T1000 (cell line): Measurements from ENCODE around the gene AMN1.
"Not testable (repeated sequence)": the region's sequence is repeated elsewhere in the genome, so short reads cannot be mapped to it uniquely, and the experiment has no call there.

Experiments used
- DNase-seq: peaks from one replicate; lab custom pipeline; 2025; ENCODE audit warnings: mixed read lengths; lab: John Stamatoyannopoulos, UW

AMN1 gene

DNA sequence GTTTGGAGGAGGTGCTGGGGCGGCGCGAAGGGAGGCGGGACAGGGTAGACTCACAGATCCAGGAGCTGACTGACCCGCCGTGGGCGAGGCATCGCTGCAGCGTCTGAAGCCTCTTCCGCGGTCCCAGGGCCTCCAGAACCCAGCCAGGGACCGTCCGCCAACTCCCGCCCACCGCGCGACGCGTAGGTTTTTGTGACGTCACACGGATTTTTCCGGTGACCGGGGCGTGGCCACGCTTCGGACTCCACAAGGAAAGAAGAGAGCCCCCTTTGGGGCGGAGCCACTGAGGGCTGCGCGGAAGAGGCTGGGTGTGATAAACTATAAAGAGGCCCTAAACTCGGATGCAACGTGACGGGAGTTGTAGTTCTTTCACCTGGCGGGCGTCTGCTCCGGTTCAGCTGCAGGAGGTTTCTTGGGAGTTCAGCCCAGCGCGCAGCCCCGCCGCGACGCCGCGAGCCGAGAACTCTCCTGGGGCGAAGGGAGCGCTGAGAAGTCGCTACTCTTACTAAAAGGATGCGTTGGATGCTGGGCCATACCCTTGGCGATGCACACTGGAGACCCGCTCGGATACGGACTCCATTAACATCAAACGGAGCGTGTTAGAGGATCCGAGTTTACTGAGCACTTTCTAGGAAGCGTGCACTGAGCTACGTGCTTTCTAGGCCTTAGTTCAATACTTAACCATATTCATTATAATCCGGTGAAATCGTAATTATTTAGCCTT is at the start of gene AMN1:
Gene AMN1 (minus strand): TSS at position 105 of the 724 bp plus-strand sequence. CDS start 13 bp downstream, at position 92.
- peak; percentile 99 for DNase-seq

DNA sequence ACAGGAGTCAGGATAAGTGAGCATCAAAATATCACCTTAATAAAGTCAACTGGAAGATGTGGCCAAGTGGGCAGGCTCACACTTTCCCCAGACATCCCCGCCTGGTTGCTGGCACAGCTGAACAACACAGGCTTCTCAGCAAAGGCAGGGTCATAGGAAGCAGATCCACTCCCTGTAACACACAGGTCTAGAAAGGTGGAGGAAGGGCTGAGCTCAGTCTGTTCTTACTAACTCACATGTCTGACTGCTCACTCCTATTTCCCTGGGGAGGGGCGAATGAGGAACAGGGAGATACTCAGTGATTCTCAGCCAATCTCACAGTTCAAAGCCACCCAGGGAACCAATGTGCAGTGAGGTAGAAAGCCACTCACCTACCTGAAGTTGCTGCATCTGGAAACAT is 45.0 kb upstream of the AMN1 start:
- no peak for DNase-seq

DNA sequence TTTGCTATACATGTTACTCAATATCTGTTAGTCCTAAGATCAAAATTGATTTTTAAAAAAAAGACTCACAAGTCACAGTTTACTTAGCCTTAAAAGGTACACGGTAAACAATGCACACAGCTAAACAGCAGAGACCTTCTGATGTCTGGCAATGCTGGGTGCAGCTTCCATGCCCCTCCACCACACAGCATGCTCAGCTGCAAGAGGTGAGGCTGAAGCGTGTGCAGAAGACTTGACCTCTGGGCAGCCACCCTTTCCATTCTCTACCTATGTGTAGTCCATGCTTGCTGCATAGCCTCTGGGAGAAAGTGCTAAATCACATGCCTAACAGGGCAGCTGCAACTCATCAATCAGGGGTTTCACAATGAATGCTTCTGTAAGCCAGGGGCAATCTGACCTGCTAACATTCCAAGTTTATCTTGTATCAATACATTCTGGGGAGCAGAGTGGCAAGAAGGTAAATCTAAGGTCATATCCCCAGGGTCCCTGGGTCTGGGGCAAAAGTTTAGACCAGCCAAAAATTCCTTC is 44.5 kb upstream of the AMN1 start:
- no peak for DNase-seq

DNA sequence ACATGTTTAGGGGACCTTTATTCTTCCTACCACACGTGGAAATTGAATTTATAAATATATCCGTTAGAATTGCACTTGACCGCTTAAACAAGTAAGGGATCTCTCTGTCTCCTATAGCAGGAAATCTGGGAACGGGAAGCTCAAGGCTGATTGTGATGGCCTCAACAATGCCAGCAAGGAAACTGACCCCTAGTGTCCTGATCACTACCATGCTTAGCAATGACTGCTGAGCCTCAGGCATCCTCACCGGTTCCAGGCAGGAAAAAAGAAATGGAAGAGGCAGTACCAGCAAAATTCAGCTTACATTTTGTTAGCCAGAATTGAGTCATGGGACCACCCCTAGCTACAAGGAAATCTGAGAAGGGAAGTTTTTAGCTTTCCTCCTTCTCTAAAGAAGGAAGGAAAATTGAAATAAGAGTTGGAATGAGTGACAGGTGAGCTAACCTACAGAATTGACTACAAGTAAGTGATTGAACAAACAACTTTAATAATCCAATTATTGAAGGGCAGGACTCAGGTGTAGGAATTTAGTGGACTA is 43.9 kb upstream of the AMN1 start:
- DNase-seq = no peak

DNA sequence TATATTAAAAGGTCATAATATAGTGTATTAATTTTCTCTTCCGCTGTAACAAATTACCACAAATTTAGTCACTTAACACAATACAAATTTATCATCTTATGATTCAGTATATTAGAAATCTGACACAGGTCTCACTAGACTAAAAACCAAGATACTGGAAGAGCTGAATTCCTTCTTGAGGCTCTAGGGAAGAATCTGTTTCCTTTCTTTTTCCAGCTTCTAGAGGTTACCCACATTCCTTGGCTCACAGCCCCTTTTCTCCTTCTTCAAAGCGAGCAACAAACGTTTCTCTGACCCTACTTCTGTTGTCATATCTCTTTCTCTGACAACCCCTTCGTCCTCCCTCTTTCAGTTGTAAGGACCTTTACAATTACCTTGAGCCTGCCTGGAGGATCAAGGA is 43.4 kb upstream of the AMN1 start:
- no peak for DNase-seq

DNA sequence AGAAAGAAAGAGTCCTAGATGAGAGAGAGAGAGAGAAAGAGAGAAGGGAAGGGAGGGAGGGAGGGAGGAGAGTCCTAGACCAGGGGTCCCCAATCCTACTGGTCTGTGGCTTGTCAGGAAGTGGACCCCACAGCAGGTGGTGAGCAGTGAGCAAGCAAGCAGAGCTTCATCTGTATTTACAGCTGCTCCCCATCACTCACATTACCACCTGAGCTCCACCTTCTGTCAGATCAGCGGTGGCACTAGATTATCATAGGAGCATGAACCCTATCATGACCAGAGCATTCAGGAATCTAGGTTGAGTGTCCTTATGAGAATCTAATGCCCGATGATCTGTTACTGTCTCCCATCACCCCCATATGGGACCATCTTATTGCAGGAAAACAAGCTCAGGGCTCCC is 39.2 kb upstream of the AMN1 start:
- no peak for DNase-seq

DNA sequence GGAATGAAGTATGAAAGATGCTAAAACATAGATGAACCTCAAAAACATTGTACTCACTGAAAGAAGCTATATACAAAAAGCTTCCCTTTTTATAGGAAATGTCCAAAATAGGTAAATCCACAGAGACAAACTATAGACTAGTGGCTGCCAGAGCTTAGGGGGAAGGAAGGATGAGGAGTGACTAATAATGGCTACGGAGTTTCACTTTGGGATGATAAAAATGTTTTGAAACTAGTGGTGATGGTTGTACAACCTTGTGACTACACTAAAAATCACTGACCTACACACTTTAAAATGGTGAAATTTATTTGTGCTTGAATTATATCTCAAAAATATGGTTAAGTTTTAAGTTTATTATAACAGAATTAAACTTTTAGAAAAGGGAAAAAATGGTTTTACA is 37.1 kb upstream of the AMN1 start:
- no peak for DNase-seq

DNA sequence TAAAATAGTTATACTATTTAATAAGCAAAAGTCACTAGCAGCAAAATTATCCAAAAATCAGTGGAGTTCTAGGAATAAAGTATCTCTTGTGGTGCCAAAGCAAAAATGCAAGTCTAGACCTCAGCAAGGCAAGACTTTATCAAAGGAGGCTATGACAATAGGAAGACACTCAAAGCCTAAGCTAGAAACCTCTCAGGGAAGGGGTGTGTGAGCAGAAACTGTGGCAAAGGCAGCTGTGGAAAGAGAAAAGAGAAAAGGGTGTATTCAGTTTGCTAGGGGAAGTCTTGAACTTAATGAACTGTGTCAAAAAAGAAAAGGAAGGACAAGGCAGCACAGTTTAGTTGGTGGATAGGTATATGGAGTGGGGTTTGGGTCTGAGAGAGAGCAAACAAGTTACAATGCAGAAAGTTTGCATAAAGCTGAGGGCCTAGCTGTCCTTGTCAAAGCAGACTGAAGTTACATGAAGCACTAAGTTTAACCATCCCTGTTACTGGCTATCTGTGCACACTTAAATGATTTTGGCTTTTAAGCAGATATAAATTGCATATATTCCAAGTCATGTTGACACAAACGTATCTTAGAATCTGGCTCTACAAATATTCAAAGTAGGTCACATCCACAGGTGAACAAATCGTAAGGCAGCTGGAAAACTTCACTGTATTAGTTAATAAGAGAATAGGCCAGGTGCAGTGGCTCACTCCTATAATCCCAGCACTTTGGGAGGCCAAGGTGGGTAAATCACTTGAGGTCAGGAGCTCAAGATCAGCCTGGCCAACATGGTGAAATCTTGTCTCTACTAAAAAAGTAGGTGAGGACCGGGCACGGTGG is 31.0 kb upstream of the AMN1 start:
- no peak for DNase-seq

DNA sequence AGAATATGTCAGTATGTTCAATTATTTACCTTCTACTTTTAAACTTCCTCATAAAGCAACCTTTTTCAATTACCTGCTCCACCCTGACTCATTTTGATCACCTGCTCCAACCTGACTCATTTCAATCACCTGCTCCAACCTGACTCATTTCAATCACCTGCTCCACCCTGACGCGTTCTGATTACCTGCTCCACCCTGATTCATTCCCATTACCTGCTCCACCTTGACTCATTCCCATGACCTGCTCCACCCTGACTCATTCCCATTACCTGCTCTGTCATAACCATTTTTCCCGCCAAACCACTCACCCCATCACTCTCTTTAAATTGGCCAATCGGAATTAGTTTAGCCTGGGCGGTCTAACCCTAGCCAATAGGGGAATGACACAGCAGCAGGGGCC is 29.5 kb upstream of the AMN1 start:
- not testable (repeated sequence) for DNase-seq

DNA sequence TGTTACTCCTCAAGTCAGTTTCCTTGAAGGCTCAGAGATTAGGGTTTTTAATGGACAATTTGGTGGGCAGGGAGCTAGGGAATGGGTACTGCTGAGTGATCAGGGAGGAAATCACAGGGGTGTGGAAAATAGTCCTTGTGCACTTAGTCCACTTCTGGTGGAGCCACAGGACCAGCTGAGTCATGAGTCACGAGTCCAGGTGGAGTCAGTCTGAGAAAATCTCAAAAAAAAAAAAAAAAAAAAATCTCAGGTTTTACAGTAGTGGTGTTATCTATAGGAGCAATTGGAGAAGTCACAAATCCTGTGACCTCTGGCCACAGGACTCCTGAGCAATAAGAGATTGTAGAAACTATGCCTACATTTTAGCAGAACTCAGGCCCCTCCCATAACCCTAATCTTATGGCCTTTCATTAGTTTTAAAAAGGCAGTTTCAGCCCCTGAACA is 28.2 kb upstream of the AMN1 start:
- no peak for DNase-seq

DNA sequence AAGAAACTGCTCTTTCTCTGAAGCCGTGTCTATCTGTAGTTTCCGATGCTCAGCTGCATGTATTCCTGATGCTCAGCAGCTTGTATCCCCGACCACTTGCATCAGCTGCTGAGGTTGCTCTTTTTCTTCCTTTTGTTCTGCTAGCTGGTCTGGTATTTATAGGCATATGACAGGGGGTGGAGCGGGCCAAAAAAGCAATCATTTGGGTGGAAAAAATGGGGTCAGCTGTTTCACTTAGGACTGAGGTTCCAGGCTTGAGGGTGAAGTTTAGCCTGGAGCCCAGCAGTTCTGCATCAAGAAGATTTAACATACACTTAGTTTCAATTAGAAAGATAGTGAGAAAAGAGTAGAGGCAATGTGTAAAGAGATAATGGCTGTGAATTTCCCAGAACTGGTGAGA is 23.6 kb upstream of the AMN1 start:
- no peak for DNase-seq

DNA sequence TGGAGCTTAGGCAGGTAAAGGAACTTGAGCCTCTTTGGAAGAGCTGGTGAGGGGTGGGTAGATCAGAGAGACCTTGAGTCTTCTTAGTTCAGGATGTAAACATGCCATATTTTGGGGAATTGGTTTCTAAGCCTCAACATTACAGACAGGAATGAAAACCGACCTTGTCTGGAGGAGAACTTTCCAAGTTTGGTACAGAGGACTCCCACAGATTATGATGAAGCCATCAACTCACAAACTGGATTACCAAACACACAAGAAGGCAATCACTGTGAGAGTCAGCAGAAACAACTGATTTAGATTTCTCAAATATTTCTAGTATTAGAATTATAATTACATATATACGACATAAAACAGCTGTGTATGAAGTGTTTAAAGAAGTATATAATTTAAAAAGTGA is 22.3 kb upstream of the AMN1 start:
- DNase-seq = no peak

DNA sequence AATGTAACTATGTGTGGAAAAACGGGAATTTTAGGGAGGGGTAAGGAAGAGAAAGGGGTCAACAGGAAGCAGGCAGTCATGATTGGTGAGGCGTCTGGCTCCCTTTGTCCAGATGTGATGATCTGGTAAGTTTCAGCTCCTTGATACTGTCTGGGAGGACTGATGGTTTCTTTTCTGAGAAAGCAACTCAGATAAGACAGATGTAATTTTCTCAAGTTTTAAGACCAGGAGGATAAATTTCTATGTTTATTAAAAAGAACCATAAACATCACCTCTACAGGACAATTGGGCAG is 21.9 kb upstream of the AMN1 start:
- DNase-seq = no peak

DNA sequence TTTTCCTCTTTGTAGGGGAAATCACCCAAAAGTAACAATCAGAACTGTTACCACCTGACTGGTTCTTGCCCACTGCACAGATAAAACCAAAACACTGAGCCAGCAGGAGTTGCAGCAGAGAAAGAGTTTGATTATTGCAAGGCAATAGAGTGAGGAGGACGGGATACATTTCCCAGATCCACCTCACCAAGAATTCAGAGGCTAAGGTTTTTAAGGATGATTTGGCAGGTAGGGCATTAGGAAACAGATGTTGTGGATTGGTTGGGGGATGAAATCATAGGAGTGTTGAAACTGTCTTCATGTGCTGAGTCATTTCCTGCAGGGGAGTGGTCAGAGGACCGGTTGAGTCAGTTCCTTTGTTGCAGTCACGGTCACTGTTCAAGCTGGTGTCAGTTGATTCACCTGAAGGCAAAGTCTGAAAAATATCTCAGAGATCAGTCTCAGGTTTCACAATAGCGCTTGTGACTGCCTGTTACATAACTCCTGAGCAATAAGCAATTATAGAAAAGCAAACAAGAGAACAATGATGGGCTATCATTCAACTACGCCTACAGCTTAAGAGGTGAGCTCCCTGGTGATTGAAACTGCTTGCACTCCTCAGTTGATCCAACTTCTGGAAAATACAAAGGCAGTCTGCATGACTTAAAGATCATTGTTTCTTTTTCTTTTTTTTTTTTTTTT is 20.3 kb upstream of the AMN1 start:
- DNase-seq = peak; percentile 75

DNA sequence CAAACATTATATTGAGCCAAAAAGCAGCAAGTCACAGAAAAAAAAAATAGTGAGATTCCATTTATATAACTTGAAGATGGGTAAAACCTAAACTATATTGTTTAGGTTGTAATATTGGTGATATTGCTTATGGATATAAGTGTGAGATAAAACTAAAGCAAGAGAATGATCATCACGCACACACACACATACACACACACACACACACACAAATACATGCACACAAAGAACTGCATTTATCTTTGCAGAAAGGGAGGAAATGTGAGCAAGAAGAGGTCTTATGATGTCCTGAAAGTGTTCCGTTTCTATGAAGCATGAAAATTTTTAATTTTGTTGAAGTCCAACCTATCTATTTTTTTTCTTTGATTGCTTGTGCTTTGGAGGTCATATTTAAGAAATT is 16.4 kb upstream of the AMN1 start:
- DNase-seq = no peak

DNA sequence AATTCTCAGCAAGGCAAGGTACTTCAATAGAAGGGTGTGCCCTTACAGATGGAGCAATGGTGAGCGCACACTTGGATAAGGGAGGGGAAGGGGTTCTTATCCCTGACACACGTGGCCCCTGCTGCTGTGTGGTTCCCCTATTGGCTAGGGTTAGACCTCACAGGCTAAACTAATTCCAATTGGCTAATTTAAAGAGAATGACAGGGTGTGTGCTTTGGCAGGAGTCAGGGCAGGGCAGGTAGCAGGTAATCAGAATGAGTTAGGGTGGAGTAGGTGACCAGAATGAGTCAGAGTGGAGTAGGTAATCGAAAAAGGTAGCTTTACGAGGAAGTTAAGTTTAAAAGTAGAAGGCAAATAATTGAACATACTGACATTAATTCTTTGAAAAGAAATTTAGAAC is 15.5 kb upstream of the AMN1 start:
- not testable (repeated sequence) for DNase-seq

DNA sequence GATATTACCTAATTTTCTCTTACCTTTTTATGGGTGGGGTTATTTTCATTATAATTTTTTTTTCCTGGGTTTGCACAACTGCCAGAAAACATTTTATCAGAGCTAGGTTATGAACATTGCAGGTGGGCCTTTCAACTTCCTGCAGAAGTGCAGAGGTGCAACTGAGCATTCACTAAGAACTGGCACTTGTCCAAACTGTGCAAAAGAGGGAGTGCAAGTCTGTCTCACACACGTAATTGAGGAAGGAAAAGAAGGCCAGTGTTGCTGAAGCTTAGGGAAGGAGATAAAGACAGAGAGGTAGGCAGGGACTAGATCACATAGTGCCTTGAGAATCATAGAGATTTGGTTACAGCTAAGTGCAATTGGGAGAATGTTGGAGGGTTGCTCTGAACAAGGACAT is 14.1 kb upstream of the AMN1 start:
- DNase-seq = no peak

DNA sequence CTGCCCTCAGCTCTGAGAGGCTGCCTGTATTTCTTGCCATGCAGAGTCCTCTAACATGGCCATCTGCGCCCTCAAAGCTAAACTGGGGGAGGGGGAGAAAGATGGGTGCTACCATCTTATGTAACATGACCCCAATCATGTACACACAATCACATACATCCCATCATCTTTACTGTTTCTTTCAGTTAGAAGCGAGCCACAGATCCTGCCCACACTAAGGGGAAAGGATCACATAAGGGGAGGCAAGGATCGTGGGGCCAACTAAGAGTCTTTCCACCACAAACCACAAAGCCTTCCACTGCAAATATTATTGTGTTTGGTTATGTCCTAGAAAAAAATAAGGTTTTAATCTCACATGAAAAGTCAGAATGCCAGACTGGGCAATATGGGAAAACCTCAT is 11.8 kb upstream of the AMN1 start:
- DNase-seq = no peak

DNA sequence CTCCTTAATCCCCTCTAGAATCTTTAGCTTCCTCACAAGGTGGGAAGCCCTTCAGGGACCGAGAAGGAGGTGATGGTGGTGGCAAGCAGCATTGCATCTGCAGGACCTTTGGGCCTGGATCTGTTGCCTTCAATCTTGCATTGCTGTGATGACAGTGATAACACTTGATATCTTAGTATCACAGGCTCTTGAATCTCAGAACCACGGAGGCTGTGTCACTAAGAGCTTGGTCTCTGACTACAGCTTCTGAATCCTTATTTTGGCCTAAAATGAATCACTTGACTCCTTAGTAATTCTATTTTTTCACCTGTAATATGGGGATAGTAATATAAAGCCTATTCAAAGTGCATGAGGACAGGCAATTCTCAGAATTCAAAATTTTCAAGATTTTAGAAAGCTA is 8.9 kb upstream of the AMN1 start:
- DNase-seq = no peak

DNA sequence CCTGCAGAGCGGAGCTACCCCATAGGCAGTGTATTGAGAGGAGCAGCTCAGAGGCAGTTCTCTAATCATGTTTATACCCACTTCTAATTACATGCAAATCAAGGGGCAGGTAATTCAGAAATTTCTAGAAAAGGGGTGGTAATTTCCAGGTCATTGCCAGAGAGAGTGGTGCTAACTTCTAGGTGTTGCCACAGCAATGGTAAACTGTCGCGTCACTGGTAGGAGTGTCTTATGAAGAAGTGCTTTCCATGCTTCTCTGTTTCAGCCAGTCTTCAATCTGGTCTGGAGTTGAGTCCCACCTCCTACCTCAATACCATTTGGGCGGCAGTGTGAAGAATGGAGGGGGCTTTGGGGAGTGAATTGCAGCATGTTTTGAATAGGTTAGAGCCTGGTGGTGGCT is 8.5 kb upstream of the AMN1 start:
- DNase-seq = no peak

DNA sequence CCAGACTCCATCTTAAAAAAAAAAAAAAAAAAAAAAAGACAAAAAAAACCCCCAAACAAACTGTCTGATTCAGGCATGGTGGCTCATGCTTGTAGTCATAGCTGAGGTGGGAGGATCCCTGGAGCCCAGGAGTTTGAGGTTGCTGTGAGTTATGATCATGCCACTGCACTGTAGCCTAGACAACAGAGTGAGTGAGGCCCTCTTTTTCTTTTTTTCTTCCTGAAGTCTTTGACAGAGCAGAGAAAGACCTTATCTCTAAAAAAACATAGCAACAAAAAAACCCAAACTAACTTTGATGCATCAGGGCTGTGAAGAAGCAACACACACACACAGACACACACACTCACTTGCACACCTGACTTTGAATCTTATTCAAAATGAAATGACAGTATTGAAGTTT is 7.7 kb upstream of the AMN1 start:
- peak; percentile 27 for DNase-seq

DNA sequence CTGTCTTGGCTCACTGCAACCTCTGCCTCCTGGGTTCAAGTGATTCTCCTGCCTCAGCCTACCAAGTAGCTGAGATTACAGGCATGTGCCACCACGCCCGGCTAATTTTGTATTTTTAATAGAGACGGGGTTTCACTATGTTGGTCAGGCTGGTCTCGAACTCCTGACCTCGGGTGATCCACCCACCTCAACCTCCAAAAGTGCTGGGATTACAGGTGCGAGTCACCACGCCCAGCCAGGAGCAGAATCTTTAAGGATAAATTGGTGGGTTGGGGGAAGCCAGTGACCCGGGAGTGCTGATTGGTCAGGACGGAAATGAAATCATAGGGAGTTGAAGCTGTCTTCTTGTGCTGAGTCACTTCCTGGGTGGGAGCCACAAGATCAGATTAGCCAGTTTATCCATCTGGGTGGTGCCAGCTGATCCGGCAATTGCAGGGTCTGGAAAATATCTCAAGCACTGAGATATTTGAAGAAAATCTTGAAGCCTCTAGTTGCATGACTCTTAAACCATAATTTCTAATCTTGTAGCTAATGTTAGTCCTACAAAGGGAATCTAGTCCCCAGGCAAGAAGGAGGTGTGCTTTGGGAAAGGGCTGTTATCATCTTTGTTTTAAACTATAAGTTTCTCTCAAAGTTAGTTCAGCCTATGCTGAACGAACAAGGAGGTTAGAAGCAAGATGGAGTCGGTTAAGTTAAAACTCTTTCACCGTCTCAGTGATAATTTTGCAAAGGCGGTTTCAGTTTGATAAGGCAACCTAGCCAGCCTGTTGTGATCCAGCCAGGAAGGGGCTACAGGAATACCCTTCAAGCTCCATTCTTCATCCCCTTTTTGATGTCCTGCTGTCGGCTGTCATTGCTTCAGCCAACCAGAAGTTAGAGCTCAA is 5.0 kb upstream of the AMN1 start:
- DNase-seq = peak; percentile 47
